HepG2 (cell line): ENCODE data around the gene PYCARD. TPM values are rescaled to one million over a fixed set of nuclear protein-coding genes. Genes with fewer than 3 reads are reported as not detected.

Experiments used
- CREB1 ChIP-seq, 2 experiments: fragments of 450-650 bp in 1 of 2; IDR thresholded peaks; 2 replicates each; pipeline ENCODE4 v1.6.1; 2016 to 2017; ENCODE audit warnings: control low read depth in 1 of 2, mild to moderate bottlenecking in 1 of 2, missing compliant biosample characterization in 1 of 2, missing genetic modification characterization in 1 of 2
- DZIP1 ChIP-seq: sonication (generic); formaldehyde crosslinking; IDR thresholded peaks from 2 replicates; pipeline ENCODE4 v1.5.0; 2020; ENCODE audit warnings: mild to moderate bottlenecking, missing genetic modification reagents
- EEA1 ChIP-seq: sonication (generic); formaldehyde crosslinking; IDR thresholded peaks from 2 replicates; pipeline ENCODE4 v1.5.1; 2020; ENCODE audit warnings: mild to moderate bottlenecking, missing genetic modification reagents, borderline replicate concordance
- FOXP1 ChIP-seq, 2 experiments: fragments of 450-650 bp in 1 of 2; IDR thresholded peaks; 2 replicates each; pipeline ENCODE4 v1.6.1; 2017 to 2018; ENCODE audit warnings: antibody characterized with exemption in 1 of 2
- HES4 ChIP-seq: sonication (generic); formaldehyde crosslinking; IDR thresholded peaks from 2 replicates; pipeline ENCODE4 v1.9.0; 2021; ENCODE audit warnings: mild to moderate bottlenecking, missing genetic modification reagents, borderline replicate concordance
- KDM5B ChIP-seq: sonication (generic); formaldehyde crosslinking; IDR thresholded peaks from 2 replicates; pipeline ENCODE4 v1.4.0; 2020; ENCODE audit warnings: missing genetic modification reagents, mild to moderate bottlenecking, borderline replicate concordance
- MEIS1 ChIP-seq: sonication (generic); formaldehyde crosslinking; IDR thresholded peaks from 2 replicates; pipeline ENCODE4 v1.9.0; 2021; ENCODE audit warnings: mild to moderate bottlenecking, missing genetic modification reagents, moderate library complexity, borderline replicate concordance
- NBN ChIP-seq: fragments of 450-650 bp; conservative IDR thresholded peaks from 2 replicates; pipeline ENCODE4 v1.6.1; 2017
- NCOA2 ChIP-seq: sonication (generic); formaldehyde crosslinking; IDR thresholded peaks from 2 replicates; pipeline ENCODE4 v1.8.0; 2022; ENCODE audit warnings: inconsistent platforms
- RBM39 ChIP-seq: fragments of 200-400 bp; formaldehyde crosslinking; IDR thresholded peaks from one replicate; pipeline ENCODE4 v1.6.1; 2018; ENCODE audit warnings: antibody characterized with exemption, mild to moderate bottlenecking, low read depth, low read length; ENCODE audit not compliant: poor library complexity, severe bottlenecking
- SMAD9 ChIP-seq: sonication (generic); formaldehyde crosslinking; IDR thresholded peaks from 2 replicates; pipeline ENCODE4 v1.5.1; 2020; ENCODE audit warnings: mild to moderate bottlenecking, missing genetic modification reagents
- SOX13 ChIP-seq, 3 experiments: fragments of 450-650 bp in 1 of 3; sonication (generic) in 1 of 3; formaldehyde crosslinking in 1 of 3; IDR thresholded peaks in 2 of 3; conservative IDR thresholded peaks in 1 of 3; 2 replicates each; pipeline versions ENCODE4 v1.5.0 to v1.6.1; 2016 to 2020; ENCODE audit warnings: antibody characterized with exemption in 1 of 3, mild to moderate bottlenecking in 1 of 3, missing compliant biosample characterization in 1 of 3, missing genetic modification reagents in 1 of 3, moderate library complexity in 1 of 3
- ZFP90 ChIP-seq: sonication (generic); formaldehyde crosslinking; IDR thresholded peaks from 2 replicates; pipeline ENCODE4 v1.8.0; 2022; ENCODE audit warnings: missing genetic modification reagents, mild to moderate bottlenecking, inconsistent platforms, borderline replicate concordance
- ZNF101 ChIP-seq: sonication (generic); formaldehyde crosslinking; IDR thresholded peaks from 2 replicates; pipeline ENCODE4 v1.4.0; 2020; ENCODE audit warnings: mild to moderate bottlenecking, low read depth, missing genetic modification reagents, borderline replicate concordance
- ZNF160 ChIP-seq: sonication (generic); formaldehyde crosslinking; IDR thresholded peaks from 2 replicates; pipeline ENCODE4 v1.8.0; 2022; ENCODE audit warnings: mild to moderate bottlenecking, inconsistent platforms, missing genetic modification reagents
- ZNF251 ChIP-seq: sonication (generic); formaldehyde crosslinking; IDR thresholded peaks from 2 replicates; pipeline ENCODE4 v1.9.0; 2021; ENCODE audit warnings: mild to moderate bottlenecking, missing genetic modification reagents
- ZNF317 ChIP-seq: sonication (generic); formaldehyde crosslinking; IDR thresholded peaks from 2 replicates; pipeline ENCODE4 v1.5.0; 2020; ENCODE audit warnings: mild to moderate bottlenecking, missing genetic modification reagents
- ZNF687 ChIP-seq: sonication (generic); formaldehyde crosslinking; IDR thresholded peaks from 2 replicates; pipeline ENCODE4 v1.5.1; 2020; ENCODE audit warnings: mild to moderate bottlenecking, missing genetic modification reagents, moderate library complexity
- ZNF83 ChIP-seq: sonication (generic); formaldehyde crosslinking; IDR thresholded peaks from 2 replicates; pipeline ENCODE4 v1.4.0; 2020; ENCODE audit warnings: missing genetic modification reagents, mild to moderate bottlenecking, borderline replicate concordance
- polyA plus RNA-seq, 8 experiments: library from polyadenylated mRNA; depleted of rRNA in 3 of 8; stranded (reverse) in 7 of 8; unstranded in 1 of 8; fragments of >200 nt; fragmentation: Illumina TruSeq in 4 of 8; extraction: Trizol in 4 of 8; gene quantifications; 2 replicates each; pipeline versions ENCODE4 v1.2.1 to v1.2.3, GENCODE V29; 2011 to 2016; ENCODE audit warnings: low read depth in 4 of 8, missing spikeins in 1 of 8, mixed read lengths in 1 of 8; ENCODE audit not compliant: insufficient read depth in 1 of 8
- total RNA-seq, 5 experiments: library from RNA; depleted of rRNA; stranded (reverse); fragments of >200 nt; fragmentation: Illumina TruSeq; extraction: Trizol; gene quantifications; 2 replicates each; pipeline ENCODE4 v1.2.3, GENCODE V29; 2016; ENCODE audit warnings: low read depth in 1 of 5
- TF ChIP-seq, protein P1 (sequence below): IDR thresholded peaks from 2 replicates; pipeline ENCODE4 v1.6.1; 2016; ENCODE audit warnings: low read depth, control low read depth

Gene PYCARD
- total and polyA plus RNA-seq, 2 of the 13 experiments (the other 11 are each of a cell fraction or from before 2014, with no cell fraction given) = 4.8 to 9.2 TPM

- TF ChIP-seq EEA1 (CRISPR knock-in tag) (0 out of 2 replicates have a peak, but pooled peaks have one; percentile 13), CREB1 (IDR thresholded peaks at IDR 0.05) (no peak), CREB1 (CRISPR knock-in tag; IDR thresholded peaks at IDR 0.05) (no peak), HES4 (no peak), ZNF687 (CRISPR knock-in tag) (no peak; the same call in 1 of the 2 replicates), ZNF101 (CRISPR knock-in tag) (no peak), ZNF317 (CRISPR knock-in tag) (peak; percentile 61; the same call in 1 of the 2 replicates), NCOA2 (CRISPR knock-in tag) (no peak), FOXP1 (IDR thresholded peaks at IDR 0.05) (no peak), FOXP1 (CRISPR knock-in tag; IDR thresholded peaks at IDR 0.05) (no peak), ZNF251 (CRISPR knock-in tag) (no peak), ZNF160 (CRISPR knock-in tag) (no peak; the same call in 1 of the 2 replicates), KDM5B (CRISPR knock-in tag) (0 out of 2 replicates have a peak, but pooled peaks have one; percentile 27), SMAD9 (no peak), ZFP90 (no peak; the same call in 1 of the 2 replicates), MEIS1 (CRISPR knock-in tag) (peak; percentile 29; the same call in 1 of the 2 replicates), RBM39 (no peak), DZIP1 (CRISPR knock-in tag) (no peak), SOX13 (IDR thresholded peaks at IDR 0.05) (0 out of 2 replicates have a peak, but pooled peaks have one; percentile 0), SOX13 (CRISPR knock-in tag; conservative IDR thresholded peaks at IDR 0.05 in 1 of 2, IDR thresholded peaks at IDR 0.05 in 1 of 2) (no peak), NBN (no peak), ZNF83 (CRISPR knock-in tag) (0 out of 2 replicates have a peak, but pooled peaks have one; percentile 35)
- TF ChIP-seq, protein P1, sequence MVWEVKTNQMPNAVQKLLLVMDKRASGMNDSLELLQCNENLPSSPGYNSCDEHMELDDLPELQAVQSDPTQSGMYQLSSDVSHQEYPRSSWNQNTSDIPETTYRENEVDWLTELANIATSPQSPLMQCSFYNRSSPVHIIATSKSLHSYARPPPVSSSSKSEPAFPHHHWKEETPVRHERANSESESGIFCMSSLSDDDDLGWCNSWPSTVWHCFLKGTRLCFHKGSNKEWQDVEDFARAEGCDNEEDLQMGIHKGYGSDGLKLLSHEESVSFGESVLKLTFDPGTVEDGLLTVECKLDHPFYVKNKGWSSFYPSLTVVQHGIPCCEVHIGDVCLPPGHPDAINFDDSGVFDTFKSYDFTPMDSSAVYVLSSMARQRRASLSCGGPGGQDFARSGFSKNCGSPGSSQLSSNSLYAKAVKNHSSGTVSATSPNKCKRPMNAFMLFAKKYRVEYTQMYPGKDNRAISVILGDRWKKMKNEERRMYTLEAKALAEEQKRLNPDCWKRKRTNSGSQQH (CRISPR knock-in tag) = no peak
Observed at GRCh38 chr16:31179219-31179746, 23.3 kb downstream of the PYCARD start (continued).
